ENCODE results near the gene CFAP410.

Gene CFAP410

GRCh38 chr21:44325386-44326271 lies 13.6 kb downstream of the CFAP410 start:
- H3K4me3 ChIP-seq (ENCODE audit: low read depth, low read length), result no peak overlapping the region
- TF ChIP-seq POLR2A (IDR thresholded peaks at IDR 0.05; ENCODE audit: extremely low read depth, insufficient read length) (no peak), MYC (IDR thresholded peaks at IDR 0.05; ENCODE audit: low read depth, low read length) (no peak)
- DNase-seq (ENCODE audit: low read depth), result no peak

DNA sequence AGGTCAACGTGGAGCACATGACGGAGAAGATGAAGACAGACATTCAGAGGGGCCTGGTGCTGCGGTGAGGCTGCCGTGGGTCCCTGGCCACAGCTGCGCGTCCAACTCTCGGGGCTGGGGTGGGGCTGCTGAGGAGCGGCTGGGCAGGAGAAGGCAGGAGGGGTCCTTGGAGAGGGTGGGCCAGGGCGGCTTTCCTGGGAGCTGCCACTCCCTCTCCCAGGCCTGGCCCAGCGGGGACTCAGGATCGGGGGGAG lies 14.4 kb downstream of the CFAP410 start:
- TF ChIP-seq MAX (IDR thresholded peaks at IDR 0.05; ENCODE audit: low read depth, low read length) (no peak), MYC (IDR thresholded peaks at IDR 0.05; ENCODE audit: low read depth, low read length) (no peak), POLR2A (IDR thresholded peaks at IDR 0.05; ENCODE audit: extremely low read depth, insufficient read length) (no peak)
- TF ChIP-seq, protein P1, sequence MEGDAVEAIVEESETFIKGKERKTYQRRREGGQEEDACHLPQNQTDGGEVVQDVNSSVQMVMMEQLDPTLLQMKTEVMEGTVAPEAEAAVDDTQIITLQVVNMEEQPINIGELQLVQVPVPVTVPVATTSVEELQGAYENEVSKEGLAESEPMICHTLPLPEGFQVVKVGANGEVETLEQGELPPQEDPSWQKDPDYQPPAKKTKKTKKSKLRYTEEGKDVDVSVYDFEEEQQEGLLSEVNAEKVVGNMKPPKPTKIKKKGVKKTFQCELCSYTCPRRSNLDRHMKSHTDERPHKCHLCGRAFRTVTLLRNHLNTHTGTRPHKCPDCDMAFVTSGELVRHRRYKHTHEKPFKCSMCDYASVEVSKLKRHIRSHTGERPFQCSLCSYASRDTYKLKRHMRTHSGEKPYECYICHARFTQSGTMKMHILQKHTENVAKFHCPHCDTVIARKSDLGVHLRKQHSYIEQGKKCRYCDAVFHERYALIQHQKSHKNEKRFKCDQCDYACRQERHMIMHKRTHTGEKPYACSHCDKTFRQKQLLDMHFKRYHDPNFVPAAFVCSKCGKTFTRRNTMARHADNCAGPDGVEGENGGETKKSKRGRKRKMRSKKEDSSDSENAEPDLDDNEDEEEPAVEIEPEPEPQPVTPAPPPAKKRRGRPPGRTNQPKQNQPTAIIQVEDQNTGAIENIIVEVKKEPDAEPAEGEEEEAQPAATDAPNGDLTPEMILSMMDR (IDR thresholded peaks at IDR 0.05; ENCODE audit: low read depth, low read length), result no peak
- no peak overlapping the region for H3K4me3 ChIP-seq (ENCODE audit: low read depth, low read length)
- no peak for DNase-seq (ENCODE audit: low read depth)

DNA sequence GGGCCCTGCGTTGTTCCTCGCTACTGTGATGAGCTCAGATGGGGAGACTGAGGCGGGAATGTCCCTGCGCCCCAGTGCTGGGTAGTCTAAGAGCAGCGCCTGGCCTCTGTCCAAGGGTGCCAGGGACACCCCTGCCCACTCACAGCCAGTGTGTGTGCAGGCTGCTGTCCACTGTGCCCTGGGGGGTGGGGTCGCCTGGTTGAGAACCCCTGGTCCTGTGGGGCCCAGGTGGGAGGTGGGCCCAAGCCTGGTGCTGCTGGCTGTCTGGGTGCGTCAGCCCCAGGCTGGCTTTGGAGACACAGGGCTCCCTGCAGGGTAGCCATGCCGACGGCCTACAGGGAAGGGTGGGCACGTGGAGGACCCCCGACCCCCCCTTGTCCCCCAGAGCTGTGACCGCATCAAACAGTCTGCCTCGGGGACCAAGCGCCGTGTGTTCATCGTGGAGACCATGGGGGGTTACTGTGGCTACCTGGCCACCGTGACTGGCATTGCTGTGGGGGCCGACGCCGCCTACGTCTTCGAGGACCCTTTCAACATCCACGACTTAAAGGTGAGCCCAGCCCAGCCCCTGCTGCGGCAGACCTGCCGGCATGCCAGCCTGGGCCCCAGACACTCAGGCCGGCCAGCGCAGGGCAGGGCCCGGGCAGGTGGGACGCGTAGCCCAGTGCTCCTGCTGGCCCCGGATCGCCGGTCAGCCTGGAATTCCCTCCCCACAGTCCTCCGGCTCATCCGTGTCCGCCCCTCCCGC lies 14.9 kb downstream of the CFAP410 start:
- no peak for TF ChIP-seq MYC (IDR thresholded peaks at IDR 0.05; ENCODE audit: low read depth, low read length)
- TF ChIP-seq POLR2A (IDR thresholded peaks at IDR 0.05; ENCODE audit: extremely low read depth, insufficient read length), result no peak
- TF ChIP-seq, protein P1 (IDR thresholded peaks at IDR 0.05; ENCODE audit: low read depth, low read length), result no peak
- TF ChIP-seq MAX (IDR thresholded peaks at IDR 0.05; ENCODE audit: low read depth, low read length), result no peak
- no peak for DNase-seq (ENCODE audit: low read depth)
- H3K4me3 ChIP-seq (ENCODE audit: low read depth, low read length), result no peak overlapping the region

DNA sequence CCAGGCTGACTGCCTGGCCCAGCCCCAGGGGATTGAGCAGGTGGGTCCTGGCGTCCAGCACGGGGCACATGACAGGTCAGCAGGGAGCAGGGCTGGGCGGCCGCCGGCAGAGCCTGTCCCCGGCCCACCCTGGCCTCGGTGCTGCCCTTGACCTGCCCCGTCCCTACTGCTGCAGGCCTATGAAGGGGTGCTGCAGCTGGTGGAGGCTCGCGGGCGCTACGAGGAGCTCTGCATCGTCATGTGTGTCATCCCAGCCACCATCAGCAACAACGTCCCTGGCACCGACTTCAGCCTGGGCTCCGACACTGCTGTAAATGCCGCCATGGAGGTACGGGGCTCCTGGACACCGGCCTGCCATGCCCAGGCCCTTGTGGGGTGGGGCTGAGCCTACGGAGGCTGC lies 15.6 kb downstream of the CFAP410 start:
- no peak overlapping the region for H3K4me3 ChIP-seq (ENCODE audit: low read depth, low read length)
- TF ChIP-seq MAX (IDR thresholded peaks at IDR 0.05; ENCODE audit: low read depth, low read length) (no peak), MYC (IDR thresholded peaks at IDR 0.05; ENCODE audit: low read depth, low read length) (no peak), POLR2A (IDR thresholded peaks at IDR 0.05; ENCODE audit: extremely low read depth, insufficient read length) (no peak)
- TF ChIP-seq, protein P1 (IDR thresholded peaks at IDR 0.05; ENCODE audit: low read depth, low read length), result no peak
- DNase-seq (ENCODE audit: low read depth), result no peak

GRCh38 chr21:44322621-44323325 lies 16.4 kb downstream of the CFAP410 start:
- no peak for DNase-seq (ENCODE audit: low read depth)
- no peak for TF ChIP-seq POLR2A (IDR thresholded peaks at IDR 0.05; ENCODE audit: extremely low read depth, insufficient read length)
- TF ChIP-seq, protein P1 (IDR thresholded peaks at IDR 0.05; ENCODE audit: low read depth, low read length), result no peak
- no peak for TF ChIP-seq MYC (IDR thresholded peaks at IDR 0.05; ENCODE audit: low read depth, low read length)
- no peak for TF ChIP-seq MAX (IDR thresholded peaks at IDR 0.05; ENCODE audit: low read depth, low read length)
- no peak overlapping the region for H3K4me3 ChIP-seq (ENCODE audit: low read depth, low read length)
